Activated T-cell treated with anti-CD3 and anti-CD28 coated beads for 24 hours (primary cell): ENCODE results near the gene OR7D2.
A peak's percentile ranks its signal among the peaks of the same experiment; 100 is the strongest.
"Not testable (repeated sequence)": the region's sequence is repeated elsewhere in the genome, so short reads cannot be mapped to it uniquely, and the experiment has no call there.

Experiments
- DNase-seq: peaks from one replicate; pipeline ENCODE4 v3.0.0-alpha.2; 2020; ENCODE audit warnings: low read depth

The OR7D2 gene

GRCh38 chr19:9178901-9179300 lies at the start of gene OR7D2:
Gene OR7D2, plus strand, starts transcription at chr19:9178979. Its CDS starts 6,803 bp downstream, at chr19:9185782.
- DNase-seq: no peak

GRCh38 chr19:9130965-9131364 lies 47.8 kb upstream of the OR7D2 start:
- no peak for DNase-seq

GRCh38 chr19:9132422-9132821 lies 46.4 kb upstream of the OR7D2 start:
- no peak for DNase-seq

GRCh38 chr19:9139609-9140158 lies 39.1 kb upstream of the OR7D2 start:
- no peak for DNase-seq

DNA sequence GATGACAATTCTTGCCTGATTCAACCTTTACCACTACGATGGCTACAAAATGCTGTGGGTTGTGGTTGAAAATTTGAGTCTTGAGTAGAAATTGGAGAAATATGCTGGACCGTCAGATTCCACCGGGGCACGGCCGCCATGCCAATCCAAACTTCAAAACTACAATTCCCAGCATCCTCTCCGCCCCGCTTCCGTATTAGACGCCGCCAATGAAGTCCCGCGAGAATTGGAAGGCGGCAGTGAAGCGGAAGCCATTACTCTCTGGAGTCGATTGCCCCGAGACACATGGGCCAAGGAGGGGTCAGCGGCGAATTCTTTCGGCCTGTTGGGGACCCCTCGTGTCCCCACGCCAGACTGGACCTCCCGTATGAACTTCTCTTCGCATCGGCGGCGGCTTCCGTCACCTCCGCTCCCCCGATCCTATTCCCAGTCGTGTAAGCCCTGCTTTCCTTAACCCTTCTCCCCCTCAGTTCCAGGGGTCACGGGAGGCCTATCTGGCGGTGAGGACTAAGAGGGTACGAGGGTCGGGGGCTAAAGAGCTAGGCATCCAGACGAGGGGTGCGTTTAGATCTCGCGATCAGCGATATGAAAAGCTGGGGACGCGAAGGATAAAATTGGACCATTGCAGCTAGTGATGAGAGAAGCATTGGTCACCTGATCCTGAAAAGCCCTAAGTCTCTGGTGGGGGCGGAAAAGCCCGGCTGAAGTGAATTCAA lies 38.5 kb upstream of the OR7D2 start, which contains the start of gene ZNF317:
TSS of gene ZNF317 (plus strand) at position 239 of the 716 bp plus-strand sequence. CDS start 15,620 bp downstream, outside the sequence.
- DNase-seq: peak; percentile 87

DNA sequence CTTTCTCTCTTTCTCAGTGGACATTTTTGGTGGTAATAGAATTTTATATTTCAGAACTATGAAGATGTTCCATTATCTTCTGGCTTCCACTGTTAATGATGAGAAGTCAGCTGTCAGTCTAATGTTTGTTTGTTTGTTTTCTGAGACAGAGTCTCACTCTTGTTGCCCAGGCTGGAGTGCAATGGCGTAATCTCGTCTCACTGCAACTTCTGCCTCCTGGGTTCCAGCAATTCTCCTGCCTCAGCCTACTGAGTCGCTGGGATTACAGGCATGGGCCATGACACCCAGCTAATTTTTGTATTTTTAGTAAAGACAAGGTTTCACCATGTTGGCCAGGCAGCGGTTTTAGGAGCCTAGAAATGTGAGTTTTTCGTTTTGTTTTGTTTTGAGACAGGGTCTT lies 33.9 kb upstream of the OR7D2 start:
- no peak for DNase-seq

GRCh38 chr19:9146882-9147281 lies 31.9 kb upstream of the OR7D2 start:
- DNase-seq: no peak

GRCh38 chr19:9148697-9149096 lies 30.1 kb upstream of the OR7D2 start:
- no peak for DNase-seq

DNA sequence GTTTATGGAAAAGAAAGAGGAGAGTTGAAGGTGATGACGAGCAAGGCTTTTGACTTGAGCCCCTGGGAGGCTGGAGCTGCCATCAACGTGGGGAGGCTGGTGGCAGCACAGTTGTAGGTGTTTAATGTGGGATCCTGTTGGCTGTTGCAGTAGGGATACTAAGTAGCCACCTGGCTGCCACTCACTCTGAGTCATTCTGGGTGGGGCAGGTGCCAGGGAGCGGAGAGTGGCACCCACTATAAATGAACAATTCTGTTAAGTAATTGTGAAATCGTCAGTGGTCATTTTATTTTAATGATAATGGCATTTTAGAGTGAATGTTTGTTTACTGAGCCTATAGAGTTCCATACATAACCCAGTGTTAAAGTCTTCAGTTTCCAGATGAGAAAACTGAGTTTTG lies 28.8 kb upstream of the OR7D2 start:
- DNase-seq: no peak

- no peak for DNase-seq
Observed at GRCh38 chr19:9150650-9151049, 28.1 kb upstream of the OR7D2 start.

DNA sequence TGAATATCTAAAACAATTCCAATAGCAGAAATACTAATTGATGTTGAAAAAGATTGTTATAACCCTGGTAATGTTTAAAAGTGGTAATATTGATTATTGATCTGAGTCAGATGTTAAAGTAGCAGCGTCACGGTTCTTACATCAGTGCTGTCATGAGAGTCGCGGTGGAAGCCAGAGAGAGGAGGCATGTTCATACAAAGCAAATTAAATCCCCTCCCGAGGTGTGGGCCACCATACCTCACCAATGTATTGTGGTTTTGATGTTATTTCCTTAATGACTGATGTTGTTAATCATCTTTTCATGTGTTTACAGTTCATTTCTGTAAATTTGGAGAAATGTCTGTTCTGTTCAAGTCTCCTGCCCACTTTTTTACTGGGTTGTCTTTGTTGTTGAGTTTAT lies 27.4 kb upstream of the OR7D2 start:
- no peak for DNase-seq

GRCh38 chr19:9155591-9155990 lies 23.2 kb upstream of the OR7D2 start:
- no peak for DNase-seq

- no peak for DNase-seq
Observed at GRCh38 chr19:9156304-9156703, 22.5 kb upstream of the OR7D2 start.

- DNase-seq: no peak
Observed at GRCh38 chr19:9159891-9160290, 18.9 kb upstream of the OR7D2 start.

DNA sequence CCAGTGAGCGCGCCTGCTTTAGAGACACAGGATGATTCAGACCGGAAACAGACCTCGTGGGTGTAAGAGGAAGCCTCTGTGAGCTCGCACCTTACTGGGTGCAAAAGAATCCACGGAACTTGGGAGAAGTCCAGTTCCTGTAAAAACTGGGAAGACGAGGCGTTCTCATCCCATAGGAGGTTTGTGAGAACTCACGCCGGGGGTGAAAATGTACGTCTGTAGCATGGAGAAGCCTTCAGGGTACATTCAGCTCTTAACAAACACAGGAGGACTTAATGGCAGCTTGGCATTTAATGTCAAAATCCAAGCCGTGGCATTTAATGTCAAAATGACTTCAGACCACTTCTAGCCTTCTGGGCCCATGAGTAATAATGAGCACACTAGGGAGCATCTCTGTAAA lies 17.4 kb upstream of the OR7D2 start:
- DNase-seq: no peak

- no peak for DNase-seq
Observed at GRCh38 chr19:9165261-9165660, 13.5 kb upstream of the OR7D2 start.

DNA sequence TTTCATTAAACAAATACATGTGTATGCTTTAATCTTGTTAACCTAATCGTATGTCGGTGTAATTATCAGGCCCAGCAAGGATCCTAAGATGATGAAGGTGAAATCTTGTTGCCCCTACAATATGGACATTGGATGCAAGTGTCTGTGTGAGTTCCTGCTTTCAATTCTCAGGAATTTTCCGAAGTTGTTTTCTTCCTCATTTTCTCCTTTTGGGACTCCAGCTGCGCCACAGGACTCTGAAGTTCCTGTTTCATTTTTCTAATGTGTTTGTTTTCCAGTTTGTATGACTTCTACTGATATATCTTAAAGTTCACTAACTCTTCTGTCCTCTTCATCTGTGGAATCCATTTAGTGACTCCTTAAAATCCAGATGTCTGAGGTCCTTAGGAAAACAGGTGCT lies 11.9 kb upstream of the OR7D2 start:
- DNase-seq: no peak

GRCh38 chr19:9171393-9171991 lies 7.3 kb upstream of the OR7D2 start:
- no peak for DNase-seq

GRCh38 chr19:9175326-9175725 lies 3.5 kb upstream of the OR7D2 start:
- no peak for DNase-seq

DNA sequence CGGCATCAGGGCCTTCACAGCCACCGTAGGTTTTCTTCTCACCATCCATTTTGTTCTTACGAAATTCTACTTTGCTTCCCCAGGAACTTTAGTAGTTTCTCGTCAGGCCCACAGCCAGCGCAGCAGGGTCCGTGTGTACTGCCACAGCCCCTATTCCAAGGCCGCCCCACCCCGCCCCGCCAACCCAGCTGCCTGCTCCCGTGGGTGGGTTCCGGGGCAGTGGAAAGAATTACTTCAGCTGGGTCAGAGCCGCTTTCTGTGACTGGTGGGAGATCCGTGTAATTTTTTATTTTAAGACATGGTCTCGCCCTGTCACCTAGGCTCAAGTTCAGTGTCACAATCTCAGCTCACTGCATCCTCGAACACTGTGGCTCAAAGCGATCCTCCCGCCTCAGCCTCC lies 4.2 kb downstream of the OR7D2 start:
- no peak for DNase-seq

- no peak for DNase-seq
Observed at GRCh38 chr19:9187191-9187590, 8.4 kb downstream of the OR7D2 start.

GRCh38 chr19:9189535-9189934 lies 10.8 kb downstream of the OR7D2 start:
- no peak for DNase-seq

DNA sequence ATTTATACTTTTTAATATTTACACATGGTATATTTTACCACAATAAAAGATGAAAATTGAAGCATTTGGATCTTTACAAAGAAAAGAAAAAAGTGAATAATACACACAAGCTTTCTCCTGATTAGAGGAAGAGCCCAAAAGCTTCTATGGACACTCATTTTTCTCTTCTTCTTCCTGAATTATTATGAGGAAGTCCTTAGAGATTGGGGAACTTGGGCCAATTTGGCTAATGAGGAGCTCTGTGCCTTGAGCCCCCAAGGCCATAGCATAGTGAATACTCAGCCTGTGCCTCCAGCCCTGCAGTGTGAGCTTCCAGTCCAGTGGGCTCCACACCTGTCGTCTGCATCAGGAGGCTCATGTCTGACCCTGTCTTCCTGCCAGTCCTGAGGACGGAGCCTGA lies 19.3 kb downstream of the OR7D2 start:
- not testable (repeated sequence) for DNase-seq
